ENCODE measurements around the gene ZCCHC7.

ZCCHC7 gene

GRCh38 chr9:37342895-37343294 lies 222.5 kb downstream of the ZCCHC7 start:
- DNase-seq (no peak), ATAC-seq (ENCODE audit: insufficient read depth, low read depth) (no peak)
- Histone ChIP-seq H3K79me2 (ENCODE audit: insufficient read depth, low read length) (no peaks in the 10 kb centered on the region), H4K20me1 (ENCODE audit: insufficient read depth, low read length) (no peaks in the 10 kb centered on the region), H3K36me3 (ENCODE audit: insufficient read depth, low read length) (peaks cover 2% of the 10 kb centered on the region; the same call in 1 of the 2 replicates), H2AFZ (ENCODE audit: low read depth, low read length) (no peak overlapping the region), H3K9me3 (ENCODE audit: insufficient read depth, low read length, severe bottlenecking) (no peaks in the 10 kb centered on the region), H3K4me2 (ENCODE audit: insufficient read depth, low read length) (no peak overlapping the region), H3K4me3 (ENCODE audit: low read depth in 1 of 2, low read length in 2 of 2) (no peak overlapping the region), H3K4me1 (ENCODE audit: insufficient read depth, low read length) (no peaks in the 10 kb centered on the region), H3K27me3 (ENCODE audit: insufficient read depth, low read length, poor library complexity) (no peaks in the 10 kb centered on the region), H3K27ac (ENCODE audit: low read length) (no peak overlapping the region), H3K9ac (ENCODE audit: low read depth, low read length) (no peak overlapping the region)
- TF ChIP-seq CTCF (IDR thresholded peaks at IDR 0.05; ENCODE audit: borderline replicate concordance, extremely low read depth, low read length, poor library complexity, severe bottlenecking) (no peak), EZH2 (IDR thresholded peaks at IDR 0.05; ENCODE audit: borderline replicate concordance, low read depth, low read length, severe bottlenecking) (no peak)

- no peaks in the 10 kb centered on the region for H3K27me3 ChIP-seq (ENCODE audit: insufficient read depth, low read length, poor library complexity)
- peaks cover 3% of the 10 kb centered on the region; the same call in 1 of the 2 replicates for H3K36me3 ChIP-seq (ENCODE audit: insufficient read depth, low read length)
- DNase-seq = no peak
- H4K20me1 ChIP-seq (ENCODE audit: insufficient read depth, low read length) = no peaks in the 10 kb centered on the region
- no peak for TF ChIP-seq CTCF (IDR thresholded peaks at IDR 0.05; ENCODE audit: borderline replicate concordance, extremely low read depth, low read length, poor library complexity, severe bottlenecking)
- ATAC-seq (ENCODE audit: insufficient read depth, low read depth) = no peak
- H3K4me1 ChIP-seq (ENCODE audit: insufficient read depth, low read length) = no peaks in the 10 kb centered on the region
- H3K4me3 ChIP-seq (ENCODE audit: low read depth in 1 of 2, low read length in 2 of 2) = no peak overlapping the region
- H3K79me2 ChIP-seq (ENCODE audit: insufficient read depth, low read length) = no peaks in the 10 kb centered on the region
- H3K9ac ChIP-seq (ENCODE audit: low read depth, low read length) = no peak overlapping the region
- no peak overlapping the region for H3K27ac ChIP-seq (ENCODE audit: low read length)
- H3K9me3 ChIP-seq (ENCODE audit: insufficient read depth, low read length, severe bottlenecking) = no peaks in the 10 kb centered on the region
- H3K4me2 ChIP-seq (ENCODE audit: insufficient read depth, low read length) = no peak overlapping the region
- H2AFZ ChIP-seq (ENCODE audit: low read depth, low read length) = no peak overlapping the region
Observed at GRCh38 chr9:37343724-37344123, 223.3 kb downstream of the ZCCHC7 start.

GRCh38 chr9:37345038-37345437 lies 224.7 kb downstream of the ZCCHC7 start:
- no peak overlapping the region for H3K4me3 ChIP-seq (ENCODE audit: low read depth in 1 of 2, low read length in 2 of 2)
- H3K79me2 ChIP-seq (ENCODE audit: insufficient read depth, low read length) = no peaks in the 10 kb centered on the region
- no peak overlapping the region for H3K27ac ChIP-seq (ENCODE audit: low read length)
- H3K27me3 ChIP-seq (ENCODE audit: insufficient read depth, low read length, poor library complexity) = no peaks in the 10 kb centered on the region
- H2AFZ ChIP-seq (ENCODE audit: low read depth, low read length) = no peak overlapping the region
- DNase-seq = no peak
- no peak overlapping the region for H3K4me2 ChIP-seq (ENCODE audit: insufficient read depth, low read length)
- H3K9ac ChIP-seq (ENCODE audit: low read depth, low read length) = no peak overlapping the region
- no peaks in the 10 kb centered on the region for H4K20me1 ChIP-seq (ENCODE audit: insufficient read depth, low read length)
- TF ChIP-seq CTCF (IDR thresholded peaks at IDR 0.05; ENCODE audit: borderline replicate concordance, extremely low read depth, low read length, poor library complexity, severe bottlenecking) = no peak
- no peak for TF ChIP-seq EZH2 (IDR thresholded peaks at IDR 0.05; ENCODE audit: borderline replicate concordance, low read depth, low read length, severe bottlenecking)
- peaks cover 3% of the 10 kb centered on the region; the same call in 1 of the 2 replicates for H3K36me3 ChIP-seq (ENCODE audit: insufficient read depth, low read length)
- no peak for ATAC-seq (ENCODE audit: insufficient read depth, low read depth)
- no peaks in the 10 kb centered on the region for H3K9me3 ChIP-seq (ENCODE audit: insufficient read depth, low read length, severe bottlenecking)
- no peaks in the 10 kb centered on the region for H3K4me1 ChIP-seq (ENCODE audit: insufficient read depth, low read length)

- H4K20me1 ChIP-seq (ENCODE audit: insufficient read depth, low read length) = no peaks in the 10 kb centered on the region
- no peaks in the 10 kb centered on the region for H3K27me3 ChIP-seq (ENCODE audit: insufficient read depth, low read length, poor library complexity)
- DNase-seq = no peak
- no peaks in the 10 kb centered on the region for H3K9me3 ChIP-seq (ENCODE audit: insufficient read depth, low read length, severe bottlenecking)
- H3K27ac ChIP-seq (ENCODE audit: low read length) = no peak overlapping the region
- H3K79me2 ChIP-seq (ENCODE audit: insufficient read depth, low read length) = no peaks in the 10 kb centered on the region
- H3K4me1 ChIP-seq (ENCODE audit: insufficient read depth, low read length) = no peaks in the 10 kb centered on the region
- no peak overlapping the region for H3K9ac ChIP-seq (ENCODE audit: low read depth, low read length)
- no peak overlapping the region for H3K4me3 ChIP-seq (ENCODE audit: low read depth in 1 of 2, low read length in 2 of 2)
- no peak overlapping the region for H2AFZ ChIP-seq (ENCODE audit: low read depth, low read length)
- no peak for TF ChIP-seq EZH2 (IDR thresholded peaks at IDR 0.05; ENCODE audit: borderline replicate concordance, low read depth, low read length, severe bottlenecking)
- no peak for TF ChIP-seq CTCF (IDR thresholded peaks at IDR 0.05; ENCODE audit: borderline replicate concordance, extremely low read depth, low read length, poor library complexity, severe bottlenecking)
- no peak for ATAC-seq (ENCODE audit: insufficient read depth, low read depth)
- peaks cover 8% of the 10 kb centered on the region; the same call in 1 of the 2 replicates for H3K36me3 ChIP-seq (ENCODE audit: insufficient read depth, low read length)
- no peak overlapping the region for H3K4me2 ChIP-seq (ENCODE audit: insufficient read depth, low read length)
Observed at GRCh38 chr9:37348917-37349316, 228.5 kb downstream of the ZCCHC7 start.

Measured in DND-41 (cell line).